GM18870 (cell line): Measurements from ENCODE around the gene DCUN1D1.
"Not testable (repeated sequence)": the region's sequence is repeated elsewhere in the genome, so short reads cannot be mapped to it uniquely, and the experiment has no call there.

Experiments used
- ATAC-seq: cut with Tn5 transposase; IDR thresholded peaks from one replicate; pipeline ENCODE4 v1.9.1; 2021; ENCODE audit warnings: moderate library complexity; ENCODE audit not compliant: unreplicated experiment

The DCUN1D1 gene

GRCh38 chr3:182980204-182981037, at the start of gene DCUN1D1:
TSS of gene DCUN1D1 (minus strand) at chr3:182980538. CDS start at chr3:182980489, 49 bp downstream.
- ATAC-seq, result peak; percentile 51

- no peak for ATAC-seq
Measured at GRCh38 chr3:183028416-183028815, 48.1 kb upstream of the DCUN1D1 start.

GRCh38 chr3:183027276-183027675, 46.9 kb upstream of the DCUN1D1 start:
- no peak for ATAC-seq

- no peak for ATAC-seq
Measured at GRCh38 chr3:183022936-183023516, 42.7 kb upstream of the DCUN1D1 start.

- no peak for ATAC-seq
Measured at GRCh38 chr3:183018421-183019192, 38.3 kb upstream of the DCUN1D1 start.

- no peak for ATAC-seq
Measured at GRCh38 chr3:183015185-183015584, 34.8 kb upstream of the DCUN1D1 start.

- ATAC-seq, result no peak
Measured at GRCh38 chr3:183013856-183014255, 33.5 kb upstream of the DCUN1D1 start.

- ATAC-seq, result no peak
Measured at GRCh38 chr3:183013074-183013473, 32.7 kb upstream of the DCUN1D1 start.

GRCh38 chr3:183008800-183009199, 28.5 kb upstream of the DCUN1D1 start:
- ATAC-seq, result no peak

GRCh38 chr3:183008303-183008702, 28.0 kb upstream of the DCUN1D1 start:
- no peak for ATAC-seq

GRCh38 chr3:183006396-183007002, 26.2 kb upstream of the DCUN1D1 start:
- no peak for ATAC-seq

GRCh38 chr3:182999767-183000166, 19.4 kb upstream of the DCUN1D1 start:
- ATAC-seq, result no peak

- not testable (repeated sequence) for ATAC-seq
Measured at GRCh38 chr3:182993486-182994201, 13.3 kb upstream of the DCUN1D1 start.

- no peak for ATAC-seq
Measured at GRCh38 chr3:182989566-182989965, 9.2 kb upstream of the DCUN1D1 start.

GRCh38 chr3:182986021-182986420, 5.7 kb upstream of the DCUN1D1 start:
- ATAC-seq, result no peak

- no peak for ATAC-seq
Measured at GRCh38 chr3:182983876-182984275, 3.5 kb upstream of the DCUN1D1 start.

- ATAC-seq, result no peak
Measured at GRCh38 chr3:182981038-182981380, 671 bp upstream of the DCUN1D1 start.

- no peak for ATAC-seq
Measured at GRCh38 chr3:182979674-182980191, 605 bp downstream of the DCUN1D1 start.

- no peak for ATAC-seq
Measured at GRCh38 chr3:182979103-182979673, 1.1 kb downstream of the DCUN1D1 start.

- no peak for ATAC-seq
Measured at GRCh38 chr3:182978387-182978786, 2.0 kb downstream of the DCUN1D1 start.
